NCI-H446 (cell line): ENCODE measurements around the gene LYVE1.
"Not testable (repeated sequence)": the region's sequence is repeated elsewhere in the genome, so short reads cannot be mapped to it uniquely, and the experiment has no call there.

Experiments used
- DNase-seq, 2 experiments: peaks; one replicate each; lab custom pipeline; 2025; lab: John Stamatoyannopoulos, UW

The LYVE1 gene

GRCh38 chr11:10568486-10568941, at the start of gene LYVE1:
TSS of gene LYVE1 (minus strand) at chr11:10568665. CDS start at chr11:10568532, 133 bp downstream.
- no peak for DNase-seq

- DNase-seq, result no peak
Measured at GRCh38 chr11:10617551-10617950, 49.1 kb upstream of the LYVE1 start.

DNA sequence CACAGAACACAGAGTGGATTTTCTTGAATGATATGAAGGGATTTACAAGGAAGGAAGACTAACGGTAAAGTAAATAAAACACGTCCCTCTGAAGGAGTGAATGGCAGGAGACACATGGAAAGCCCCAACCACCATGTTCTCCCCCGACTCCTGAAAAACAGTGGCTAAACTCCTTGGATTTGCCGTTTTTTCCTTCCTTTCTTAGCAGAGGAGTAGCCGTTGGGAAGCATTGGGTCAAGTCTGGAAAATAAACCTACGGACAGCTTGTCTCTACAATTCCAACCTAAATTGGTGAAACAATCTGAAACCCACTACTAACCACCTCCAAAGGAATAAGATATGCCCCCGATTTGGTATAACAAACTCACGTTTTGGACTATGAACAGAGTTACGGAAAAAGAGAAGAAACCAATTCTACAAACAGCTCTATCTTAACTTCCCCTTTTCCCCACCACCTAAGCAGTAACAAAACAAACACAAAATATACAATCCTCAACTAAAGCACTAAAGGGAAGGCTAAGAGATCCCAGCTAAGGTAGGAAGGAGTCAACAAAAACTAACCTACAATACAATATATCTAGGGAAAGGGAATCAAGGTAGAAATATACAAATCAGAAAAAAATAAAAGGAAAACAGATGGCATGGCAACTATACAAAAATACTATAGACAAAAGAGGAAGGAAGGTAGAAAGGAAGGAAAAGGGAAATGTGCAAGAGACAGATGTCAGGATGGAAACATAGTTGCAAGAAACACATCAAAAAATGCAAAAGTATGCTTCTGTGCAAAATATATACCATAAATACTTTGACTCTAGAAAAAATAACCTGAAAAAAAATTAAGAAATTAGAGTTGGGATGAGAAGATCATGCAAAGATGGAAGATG, 43.8 kb upstream of the LYVE1 start:
- no peak for DNase-seq

DNA sequence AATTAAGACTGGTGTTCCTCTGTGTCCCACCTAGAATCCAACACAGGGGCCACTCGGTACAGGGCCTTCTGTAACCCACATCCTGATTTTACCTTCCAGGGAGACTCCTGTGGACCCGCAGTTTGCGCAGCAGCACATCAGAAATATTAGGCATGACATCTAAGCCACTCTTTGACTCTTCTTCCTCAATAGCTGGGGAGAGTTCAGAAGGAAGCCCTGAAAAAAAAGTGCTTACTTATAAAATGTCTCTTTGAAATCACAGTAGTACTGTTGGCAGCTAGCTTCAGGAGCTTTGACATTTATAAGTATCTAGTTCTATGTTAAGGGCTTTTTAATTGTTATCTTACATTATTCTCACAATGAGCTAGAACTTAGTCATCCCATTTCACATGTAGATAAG, 41.2 kb upstream of the LYVE1 start:
- DNase-seq, result no peak

- no peak for DNase-seq
Measured at GRCh38 chr11:10608584-10608983, 40.1 kb upstream of the LYVE1 start.

GRCh38 chr11:10607462-10608132, 39.1 kb upstream of the LYVE1 start:
- no peak for DNase-seq

- DNase-seq, result no peak
Measured at GRCh38 chr11:10606536-10607208, 38.2 kb upstream of the LYVE1 start.

- DNase-seq, result no peak
Measured at GRCh38 chr11:10605941-10606381, 37.5 kb upstream of the LYVE1 start.

- no peak for DNase-seq
Measured at GRCh38 chr11:10604798-10605197, 36.3 kb upstream of the LYVE1 start.

- no peak for DNase-seq
Measured at GRCh38 chr11:10604340-10604748, 35.9 kb upstream of the LYVE1 start.

GRCh38 chr11:10603721-10604297, 35.3 kb upstream of the LYVE1 start:
- DNase-seq, result no peak

- no peak for DNase-seq
Measured at GRCh38 chr11:10602945-10603344, 34.5 kb upstream of the LYVE1 start.

DNA sequence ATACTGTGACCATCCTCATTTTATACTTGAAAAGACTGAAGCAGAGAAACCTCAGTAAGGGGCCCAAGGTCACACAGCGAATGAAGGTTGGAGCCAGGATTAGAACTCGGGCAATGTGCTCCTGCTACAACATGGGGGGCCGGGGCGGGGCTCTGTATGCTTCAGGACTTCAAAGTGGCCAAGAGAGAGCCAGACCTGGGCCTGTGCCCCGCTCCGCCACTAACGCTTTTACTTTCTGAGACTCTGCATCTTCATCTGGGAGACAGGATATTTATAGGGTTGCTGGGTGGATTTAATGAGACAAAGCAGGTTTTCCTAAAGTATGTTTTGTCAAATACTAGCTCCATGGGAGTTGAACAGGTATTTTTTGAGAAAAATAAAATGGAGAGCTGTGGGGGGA, 33.9 kb upstream of the LYVE1 start:
- no peak for DNase-seq

- DNase-seq, result no peak
Measured at GRCh38 chr11:10601837-10602236, 33.4 kb upstream of the LYVE1 start.

DNA sequence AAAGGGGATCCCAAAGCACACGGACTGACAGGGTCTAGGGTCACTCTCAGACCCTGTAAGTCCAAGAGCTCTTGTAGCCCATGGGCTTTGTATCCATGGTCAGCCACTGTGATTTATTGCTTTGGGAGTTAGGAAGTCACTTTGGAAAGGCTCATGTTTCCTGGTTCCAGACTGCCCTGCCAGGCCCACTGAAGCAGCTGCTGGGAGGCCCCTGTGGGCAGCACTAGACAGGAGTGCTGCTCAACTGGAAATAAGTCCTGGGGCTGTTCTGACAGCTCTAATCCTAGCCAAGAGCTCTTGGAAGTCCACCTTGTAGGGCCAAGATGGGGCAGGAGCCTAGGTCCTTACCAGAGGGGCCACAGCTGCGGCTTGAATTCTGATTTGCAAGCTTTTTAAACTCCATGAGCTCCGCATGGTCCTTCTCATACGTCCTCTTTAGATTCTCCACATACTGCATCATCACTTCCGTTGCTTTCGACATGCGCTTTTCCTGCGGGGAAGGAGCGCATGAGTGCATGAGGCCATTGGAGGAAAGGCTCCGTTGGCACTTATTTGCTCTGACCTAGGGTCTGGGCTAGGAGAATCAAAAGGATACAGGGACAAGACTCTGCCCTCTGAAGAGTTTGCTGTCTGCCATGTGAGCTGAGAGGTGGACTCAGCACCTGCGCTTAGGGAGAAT, 32.2 kb upstream of the LYVE1 start:
- DNase-seq, result no peak

DNA sequence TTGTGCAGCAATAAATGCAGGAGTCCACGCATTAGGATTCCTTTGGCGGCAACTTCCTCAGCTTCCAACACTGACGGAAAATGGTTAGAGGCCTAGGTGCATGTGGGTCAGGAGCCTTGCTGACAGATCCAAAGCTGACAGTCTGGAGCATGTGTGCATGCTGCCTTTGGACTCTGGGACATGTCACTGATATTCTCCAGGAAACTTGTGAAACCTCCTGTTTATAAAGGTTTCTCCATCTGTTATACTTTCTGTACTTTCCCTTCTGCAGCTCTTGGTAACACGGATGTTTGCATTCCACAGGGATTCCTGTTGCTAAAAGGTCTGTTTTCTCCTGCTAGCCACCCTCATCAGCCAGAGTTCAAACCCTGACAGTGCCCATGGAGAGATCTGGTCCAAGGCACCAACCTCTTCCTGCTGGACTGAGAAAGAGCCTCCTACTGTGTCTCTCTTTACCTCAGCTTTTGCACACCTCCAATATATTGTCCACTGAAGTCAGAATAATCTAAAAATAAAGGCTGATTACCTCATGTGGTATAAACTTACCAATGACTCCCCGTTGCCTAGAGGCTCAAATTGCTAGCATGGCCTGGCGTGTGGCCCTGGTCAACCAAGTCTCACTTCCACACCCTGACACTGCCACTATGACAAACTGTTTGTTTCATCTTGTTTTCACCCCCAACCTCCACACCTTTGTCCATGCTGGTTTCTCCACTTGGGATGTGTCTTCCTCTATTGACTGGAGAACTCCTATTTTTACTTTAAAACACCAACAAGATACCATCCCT, 31.1 kb upstream of the LYVE1 start:
- no peak for DNase-seq

DNA sequence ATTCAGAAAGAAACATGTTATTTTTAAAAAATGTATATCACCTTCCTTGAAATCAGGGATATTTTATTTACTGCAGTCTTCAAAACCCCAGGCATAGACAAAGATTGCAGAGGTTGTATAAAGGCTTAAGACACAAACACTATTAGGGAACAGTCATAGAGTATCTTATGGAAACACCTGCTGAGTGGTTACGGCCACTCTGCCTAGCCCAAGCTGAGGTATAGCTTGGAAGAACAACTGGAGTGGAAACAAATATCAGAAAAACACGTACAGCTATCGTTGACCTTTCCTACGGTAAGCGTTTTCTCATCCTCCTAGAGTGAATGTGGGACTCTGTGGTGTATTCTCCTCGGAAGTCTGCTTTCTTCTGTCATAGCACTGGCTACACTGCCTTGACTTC, 30.4 kb upstream of the LYVE1 start:
- no peak for DNase-seq

DNA sequence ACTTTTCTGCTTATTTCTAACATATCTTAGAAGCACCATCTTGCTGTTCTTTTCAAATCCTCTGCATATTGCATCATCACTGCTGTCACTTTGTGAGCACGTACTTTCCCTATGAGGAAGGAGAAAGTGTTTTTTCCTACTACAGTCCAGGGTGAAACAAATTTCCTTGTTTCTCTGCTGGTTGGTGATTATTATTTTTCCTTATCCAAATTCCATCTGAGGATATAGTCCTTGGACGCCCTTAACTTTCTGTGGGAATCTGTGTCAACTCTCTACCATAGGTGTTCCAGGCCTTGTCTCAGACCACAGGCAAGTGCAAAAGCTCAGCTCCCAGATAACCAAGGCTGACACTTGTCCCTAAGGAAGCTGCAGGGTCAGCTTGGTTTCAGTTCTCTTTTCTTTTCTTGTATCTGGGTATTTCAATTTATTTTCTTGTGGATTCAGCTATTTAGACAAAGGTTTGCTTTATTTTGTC, 29.4 kb upstream of the LYVE1 start:
- DNase-seq, result no peak

GRCh38 chr11:10595840-10596239, 27.4 kb upstream of the LYVE1 start:
- DNase-seq, result not testable (repeated sequence)

GRCh38 chr11:10594407-10594806, 25.9 kb upstream of the LYVE1 start:
- DNase-seq, result no peak

DNA sequence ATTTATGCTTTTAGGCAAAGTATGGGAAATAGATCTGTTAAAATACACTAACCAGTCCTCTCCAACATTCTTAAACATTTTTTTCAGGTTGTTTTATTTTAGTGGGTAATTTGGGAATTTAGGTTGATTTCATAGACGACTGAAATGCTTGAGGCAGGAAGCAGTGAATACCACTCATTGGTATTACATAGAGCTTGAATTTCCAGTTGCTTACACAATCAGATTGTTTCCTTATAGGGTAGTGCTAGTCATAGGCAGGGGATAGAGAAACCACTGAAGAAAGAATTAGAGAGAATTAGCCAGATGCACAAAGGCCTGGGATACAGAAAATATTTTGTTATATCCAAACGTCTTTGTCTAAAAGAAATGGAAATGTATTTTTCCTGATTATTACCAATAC, 23.9 kb upstream of the LYVE1 start:
- DNase-seq, result no peak
